CD14-positive monocyte (primary cell): ENCODE results near the gene LNPEP. TPM values are rescaled to one million over a fixed set of nuclear protein-coding genes. Genes with fewer than 3 reads are reported as not detected.

Experiments
- DNase-seq, 3 donors: peaks; one replicate each; pipeline ENCODE4 v3.0.0-alpha.2; 2011 to 2022
- H2AFZ ChIP-seq: 2 replicates; pipeline ENCODE4 v1.6.0; 2012; ENCODE audit warnings: mild to moderate bottlenecking, low read depth, low read length, inconsistent platforms; ENCODE audit not compliant: insufficient read depth, poor library complexity, severe bottlenecking
- H3K27ac ChIP-seq, 2 donors: 1 replicate in 1 of 2; 2 replicates in 1 of 2; pipeline ENCODE4 v1.5.1; 2012 to 2013; ENCODE audit warnings: low read length in 2 of 2, control low read depth in 1 of 2, inconsistent platforms in 1 of 2, low read depth in 1 of 2, mild to moderate bottlenecking in 1 of 2
- H3K27me3 ChIP-seq, 2 donors: one replicate each; pipeline versions ENCODE4 v1.6.0 to v1.6.1; 2011 to 2013; ENCODE audit warnings: low read length in 2 of 2; ENCODE audit not compliant: control insufficient read depth in 2 of 2, insufficient read depth in 2 of 2
- H3K36me3 ChIP-seq, 2 donors: replicated peaks in 1 of 2; 1 replicate in 1 of 2; 2 replicates in 1 of 2; pipeline versions ENCODE4 v1.5.1 to v1.6.1; 2012 to 2013; ENCODE audit warnings: low read length in 2 of 2, control low read depth in 1 of 2, inconsistent platforms in 1 of 2, mild to moderate bottlenecking in 1 of 2; ENCODE audit not compliant: insufficient read depth in 2 of 2, control insufficient read depth in 1 of 2
- H3K4me1 ChIP-seq, 2 donors: 1 replicate in 1 of 2; 2 replicates in 1 of 2; pipeline versions ENCODE4 v1.5.1 to v1.6.1; 2012 to 2013; ENCODE audit warnings: low read length in 2 of 2, control low read depth in 1 of 2, inconsistent platforms in 1 of 2, mild to moderate bottlenecking in 1 of 2, moderate library complexity in 1 of 2; ENCODE audit not compliant: insufficient read depth in 2 of 2, control insufficient read depth in 1 of 2
- H3K4me2 ChIP-seq: replicated peaks from 2 replicates; pipeline ENCODE3; 2012; ENCODE audit warnings: low read length, moderate library complexity, mild to moderate bottlenecking; ENCODE audit not compliant: poor library complexity, severe bottlenecking; ENCODE audit errors: extremely low read depth
- H3K4me3 ChIP-seq, 3 experiments: fragments of 200-600 bp in 1 of 3; sonication (generic) in 1 of 3; replicated peaks in 1 of 3; 1 replicate in 2 of 3; 2 replicates in 1 of 3; pipeline ENCODE4 v1.5.1; 2011 to 2013; ENCODE audit warnings: low read length in 3 of 3, mild to moderate bottlenecking in 3 of 3, control low read depth in 2 of 3, low read depth in 2 of 3, inconsistent platforms in 1 of 3, moderate library complexity in 1 of 3
- H3K79me2 ChIP-seq: 2 replicates; pipeline ENCODE4 v1.6.0; 2012; ENCODE audit warnings: mild to moderate bottlenecking, control low read depth, inconsistent platforms, low read length, moderate library complexity; ENCODE audit not compliant: insufficient read depth
- H3K9ac ChIP-seq: 2 replicates; pipeline ENCODE4 v1.6.0; 2017; ENCODE audit warnings: low read length, mild to moderate bottlenecking; ENCODE audit not compliant: insufficient read depth, poor library complexity, severe bottlenecking
- H3K9me3 ChIP-seq, 2 donors: replicated peaks in 1 of 2; 1 replicate in 1 of 2; 2 replicates in 1 of 2; pipeline versions ENCODE4 v1.5.1 to v1.6.1; 2012 to 2013; ENCODE audit warnings: low read length in 2 of 2, control low read depth in 1 of 2; ENCODE audit not compliant: control insufficient read depth in 1 of 2, insufficient read depth in 1 of 2
- H4K20me1 ChIP-seq: 2 replicates; pipeline ENCODE4 v1.6.0; 2012; ENCODE audit warnings: mild to moderate bottlenecking, low read length, control low read depth, moderate library complexity; ENCODE audit not compliant: insufficient read depth
- H3K27ac Mint-ChIP-seq, 7 donors: one replicate each; pipeline ENCODE4 v1.8.0; 2020; ENCODE audit warnings: mild to moderate bottlenecking in 7 of 7, mixed read lengths in 7 of 7, moderate library complexity in 6 of 7, inconsistent platforms in 2 of 7
- H3K27me3 Mint-ChIP-seq, 3 donors: one replicate each; pipeline ENCODE4 v1.8.0; 2021 to 2022; ENCODE audit warnings: low read depth in 3 of 3, mild to moderate bottlenecking in 3 of 3, mixed read lengths in 3 of 3, moderate library complexity in 3 of 3, inconsistent platforms in 1 of 3
- H3K36me3 Mint-ChIP-seq, 2 donors: one replicate each; pipeline ENCODE4 v1.8.0; 2020; ENCODE audit warnings: mixed read lengths in 2 of 2, inconsistent platforms in 1 of 2, mild to moderate bottlenecking in 1 of 2
- H3K4me1 Mint-ChIP-seq: one replicate; pipeline ENCODE4 v1.8.0; 2020; ENCODE audit warnings: mild to moderate bottlenecking, mixed read lengths
- H3K4me3 Mint-ChIP-seq, 2 donors: one replicate each; pipeline ENCODE4 v1.8.0; 2020; ENCODE audit warnings: mild to moderate bottlenecking in 2 of 2, mixed read lengths in 2 of 2, moderate library complexity in 1 of 2
- H3K9me3 Mint-ChIP-seq, 7 donors: one replicate each; pipeline ENCODE4 v1.8.0; 2020 to 2022; ENCODE audit warnings: mixed read lengths in 7 of 7, mild to moderate bottlenecking in 6 of 7, moderate library complexity in 6 of 7, inconsistent platforms in 2 of 7
- CTCF ChIP-seq: fragments of 200-600 bp; IDR thresholded peaks from one replicate; pipeline ENCODE4 v1.8.0; 2022; ENCODE audit warnings: antibody characterized with exemption, mild to moderate bottlenecking
- WGBS: methylation state at CpG from one replicate; pipeline ENCODE4 v1.1.5; 2013; ENCODE audit warnings: missing lambda C conversion rate; ENCODE audit not compliant: insufficient coverage; 5-methylcytosine and 5-hydroxymethylcytosine counted together
- intact Hi-C, 2 donors: fragments of 100-400 bp; cut with micrococcal nuclease; formaldehyde crosslinking; loops; one replicate each; pipeline versions ENCODE4 v1.15.0 to v1.15.1; 2023
- polyA plus RNA-seq, 3 donors: library from polyadenylated mRNA; depleted of rRNA in 1 of 3; unstranded in 2 of 3; stranded (reverse) in 1 of 3; fragments of 300-500 nt in 2 of 3; fragments of >200 nt in 1 of 3; fragmentation: Illumina TruSeq in 2 of 3; gene quantifications; 1 replicate in 2 of 3; 2 replicates in 1 of 3; pipeline ENCODE4 v1.2.3, GENCODE V29; 2012 to 2021

The LNPEP gene
- polyA plus RNA-seq, 3 donors: 9.2 to 22.5 (median 14.5) TPM

- peaks cover 6 to 14% of the 10 kb centered on the region in 2 donors for H3K4me1 ChIP-seq
- no peaks in the 10 kb centered on the region for H3K9me3 ChIP-seq
- Mint-ChIP-seq H3K4me3 (no peak overlapping the region), H3K27me3 (peaks cover 0 to 2% (median 2%) of the 10 kb centered on the region in 3 donors), H3K36me3 (peaks cover 0 to 6% of the 10 kb centered on the region in 2 donors), H3K9me3 (peaks cover 0 to 5% (median 0%) of the 10 kb centered on the region in 7 donors), H3K27ac (no peak overlapping the region), H3K4me1 (peaks cover 18% of the 10 kb centered on the region)
- H2AFZ ChIP-seq: no peak overlapping the region
- H4K20me1 ChIP-seq: no peaks in the 10 kb centered on the region
- no peak overlapping the region for H3K4me2 ChIP-seq
- TF ChIP-seq CTCF: no peak
- intact Hi-C loops: no loop called here
- no peaks in the 10 kb centered on the region for H3K27me3 ChIP-seq
- no peak overlapping the region for H3K27ac ChIP-seq
- DNase-seq: no peak
- H3K4me3 ChIP-seq: no peak overlapping the region
- no peaks in the 10 kb centered on the region for H3K79me2 ChIP-seq
- WGBS: no CpG with 5 or more reads among the region's 1 CpG
- H3K9ac ChIP-seq: no peak overlapping the region
- no peaks in the 10 kb centered on the region for H3K36me3 ChIP-seq
Observed at GRCh38 chr5:96926276-96926675, 9.6 kb upstream of the LNPEP start.

- H3K4me2 ChIP-seq: no peak overlapping the region
- Mint-ChIP-seq H3K27ac (no peak overlapping the region), H3K27me3 (peaks cover 0 to 2% (median 2%) of the 10 kb centered on the region in 3 donors), H3K36me3 (peaks cover 0 to 6% of the 10 kb centered on the region in 2 donors), H3K9me3 (peaks cover 0 to 5% (median 0%) of the 10 kb centered on the region in 7 donors), H3K4me3 (no peak overlapping the region), H3K4me1 (peaks cover 21% of the 10 kb centered on the region)
- TF ChIP-seq CTCF: no peak
- H3K4me1 ChIP-seq: peaks cover 12 to 21% of the 10 kb centered on the region in 2 donors
- no peaks in the 10 kb centered on the region for H3K9me3 ChIP-seq
- H3K27ac ChIP-seq: no peak overlapping the region
- H3K4me3 ChIP-seq: no peak overlapping the region
- no peak overlapping the region for H2AFZ ChIP-seq
- no peak overlapping the region for H3K9ac ChIP-seq
- H3K36me3 ChIP-seq: no peaks in the 10 kb centered on the region
- H3K79me2 ChIP-seq: no peaks in the 10 kb centered on the region
- intact Hi-C loops: no loop called here
- no peaks in the 10 kb centered on the region for H4K20me1 ChIP-seq
- DNase-seq: no peak
- no peaks in the 10 kb centered on the region for H3K27me3 ChIP-seq
Observed at GRCh38 chr5:96927008-96927407, 8.9 kb upstream of the LNPEP start.
